GM21360 (cell line): Measurements from ENCODE around the gene SOX18.
"Not testable (repeated sequence)": the region's sequence is repeated elsewhere in the genome, so short reads cannot be mapped to it uniquely, and the experiment has no call there.

Experiments used
- ATAC-seq: cut with Tn5 transposase; IDR thresholded peaks from one replicate; pipeline ENCODE4 v1.9.1; 2021; ENCODE audit warnings: mild to moderate bottlenecking, moderate library complexity; ENCODE audit not compliant: unreplicated experiment

Gene SOX18

DNA sequence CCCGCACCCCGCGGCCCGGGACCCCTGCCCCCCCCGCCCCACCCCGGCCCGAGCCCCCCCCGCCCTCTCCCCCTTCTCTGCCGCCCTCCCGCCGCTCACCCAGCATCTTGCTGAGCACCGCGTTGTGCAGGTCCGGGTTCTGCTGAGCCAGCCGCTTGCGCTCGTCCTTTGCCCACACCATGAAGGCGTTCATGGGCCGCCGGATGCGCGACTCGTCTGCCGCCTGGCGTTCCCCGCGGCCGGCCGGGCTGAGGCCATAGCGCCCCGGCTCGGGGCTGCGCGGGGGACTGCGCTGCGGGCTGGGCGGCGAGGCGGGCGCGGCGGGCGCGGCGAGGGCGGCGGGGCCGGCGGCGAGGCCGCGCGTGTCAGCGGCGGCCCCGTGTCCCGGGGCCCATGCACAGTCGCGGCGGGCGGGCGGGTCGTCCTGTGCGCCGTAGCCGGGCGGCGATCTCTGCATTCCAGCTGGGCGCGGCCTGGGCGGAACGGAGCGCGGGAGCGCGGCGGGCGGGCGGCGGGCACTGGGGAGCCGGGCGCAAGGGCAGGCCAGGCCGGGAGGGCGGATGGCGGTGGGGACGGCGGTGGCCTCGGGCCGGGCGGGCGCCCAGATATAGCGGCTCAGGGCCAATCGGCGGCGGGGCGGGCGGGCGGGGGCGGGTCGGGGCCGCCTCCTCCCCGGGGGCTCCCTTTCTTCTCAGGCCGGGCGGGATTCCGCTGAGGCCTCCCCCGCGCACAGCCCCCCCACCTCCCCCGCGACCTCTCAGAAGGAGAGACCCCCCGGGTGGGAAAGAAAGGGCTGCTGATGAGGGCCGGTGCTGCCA lies at the start of gene SOX18:
TSS of gene SOX18 (minus strand) at position 580 of the 818 bp plus-strand sequence. CDS start at position 457, 123 bp downstream.
- ATAC-seq: no peak

DNA sequence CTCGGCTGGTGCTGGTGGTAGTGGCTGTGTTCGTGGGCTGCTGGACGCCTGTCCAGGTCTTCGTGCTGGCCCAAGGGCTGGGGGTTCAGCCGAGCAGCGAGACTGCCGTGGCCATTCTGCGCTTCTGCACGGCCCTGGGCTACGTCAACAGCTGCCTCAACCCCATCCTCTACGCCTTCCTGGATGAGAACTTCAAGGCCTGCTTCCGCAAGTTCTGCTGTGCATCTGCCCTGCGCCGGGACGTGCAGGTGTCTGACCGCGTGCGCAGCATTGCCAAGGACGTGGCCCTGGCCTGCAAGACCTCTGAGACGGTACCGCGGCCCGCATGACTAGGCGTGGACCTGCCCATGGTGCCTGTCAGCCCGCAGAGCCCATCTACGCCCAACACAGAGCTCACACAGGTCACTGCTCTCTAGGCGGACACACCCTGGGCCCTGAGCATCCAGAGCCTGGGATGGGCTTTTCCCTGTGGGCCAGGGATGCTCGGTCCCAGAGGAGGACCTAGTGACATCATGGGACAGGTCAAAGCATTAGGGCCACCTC lies 49.1 kb upstream of the SOX18 start:
- ATAC-seq: no peak

DNA sequence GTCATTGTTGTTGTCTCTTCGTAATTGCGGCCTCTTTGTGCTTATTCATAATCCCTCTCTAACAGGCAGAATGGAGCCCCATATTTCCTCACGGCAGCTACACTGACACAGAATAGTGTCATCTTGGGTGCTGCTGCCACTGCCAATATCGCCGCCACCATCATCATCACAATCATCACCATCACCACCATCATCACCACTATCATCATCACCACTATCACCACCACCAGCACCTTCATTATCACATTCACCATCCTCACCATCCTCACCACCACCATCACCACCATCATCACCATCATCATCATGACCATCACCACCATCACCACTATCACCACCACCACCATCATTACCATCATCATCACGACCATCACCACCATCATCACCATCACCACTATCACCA lies 47.1 kb upstream of the SOX18 start:
- no peak for ATAC-seq

DNA sequence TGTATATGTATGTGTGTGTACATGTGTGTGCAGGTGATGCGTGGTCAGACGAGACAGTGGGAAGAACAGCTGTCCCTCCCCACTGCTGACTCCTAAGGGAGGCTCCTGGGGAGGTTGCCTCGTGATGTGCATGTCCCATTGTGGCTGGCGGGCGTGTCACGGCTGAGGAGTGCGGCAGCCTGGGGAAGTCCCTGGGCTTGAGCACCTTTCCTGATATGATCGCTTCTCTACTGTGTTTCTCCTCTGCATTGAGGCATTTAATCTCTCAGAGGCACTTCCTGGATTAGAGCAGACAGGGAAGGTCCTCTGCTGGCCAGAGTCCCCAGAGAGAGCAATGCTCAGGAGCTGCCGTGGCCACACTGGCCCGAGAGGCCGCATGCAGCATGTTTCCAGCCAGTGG lies 46.5 kb upstream of the SOX18 start:
- no peak for ATAC-seq

DNA sequence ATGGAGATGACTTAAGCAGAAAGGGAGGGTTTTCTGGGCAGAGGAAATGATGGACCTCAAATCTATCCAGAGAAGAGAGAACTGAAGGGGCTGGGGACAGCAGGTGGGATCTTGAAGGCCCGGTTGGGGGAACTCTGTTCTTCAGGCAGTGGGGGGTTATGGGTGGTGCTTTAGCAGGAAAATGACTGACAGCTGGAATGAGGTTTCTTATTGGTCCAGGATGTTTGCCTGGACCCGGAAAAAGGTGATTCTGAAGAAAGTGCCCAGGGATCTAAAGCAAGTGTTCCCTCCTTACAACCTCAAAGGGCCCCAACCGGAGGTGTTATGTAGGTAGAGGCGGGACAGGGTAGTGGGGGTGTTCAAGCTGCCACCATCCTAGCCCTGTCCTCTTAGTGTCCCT lies 46.0 kb upstream of the SOX18 start:
- no peak for ATAC-seq

DNA sequence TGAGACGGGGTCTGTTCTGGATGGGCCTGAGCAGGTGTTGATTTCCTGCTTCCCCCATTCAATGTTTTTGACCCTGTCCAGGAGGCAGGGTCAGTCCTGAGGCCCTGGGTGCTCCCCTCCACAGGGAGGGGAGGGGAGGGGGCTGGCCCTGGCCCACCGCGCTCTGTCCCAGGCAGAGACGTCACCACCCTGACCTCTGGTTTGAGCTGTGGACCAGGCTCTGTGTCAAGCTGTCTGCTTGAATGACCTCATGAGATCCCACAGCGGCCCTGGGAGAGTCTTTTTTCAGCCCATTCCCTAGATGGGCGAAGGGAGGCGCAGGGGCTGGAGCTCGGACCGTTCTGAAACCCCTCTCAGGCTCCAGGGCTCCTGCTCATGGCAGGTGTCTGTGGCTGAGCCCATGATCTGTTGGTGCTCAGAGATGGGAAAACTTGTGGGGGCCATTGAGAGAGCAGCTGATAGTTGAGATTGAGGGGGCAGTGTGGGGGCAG lies 43.6 kb upstream of the SOX18 start:
- ATAC-seq: no peak

DNA sequence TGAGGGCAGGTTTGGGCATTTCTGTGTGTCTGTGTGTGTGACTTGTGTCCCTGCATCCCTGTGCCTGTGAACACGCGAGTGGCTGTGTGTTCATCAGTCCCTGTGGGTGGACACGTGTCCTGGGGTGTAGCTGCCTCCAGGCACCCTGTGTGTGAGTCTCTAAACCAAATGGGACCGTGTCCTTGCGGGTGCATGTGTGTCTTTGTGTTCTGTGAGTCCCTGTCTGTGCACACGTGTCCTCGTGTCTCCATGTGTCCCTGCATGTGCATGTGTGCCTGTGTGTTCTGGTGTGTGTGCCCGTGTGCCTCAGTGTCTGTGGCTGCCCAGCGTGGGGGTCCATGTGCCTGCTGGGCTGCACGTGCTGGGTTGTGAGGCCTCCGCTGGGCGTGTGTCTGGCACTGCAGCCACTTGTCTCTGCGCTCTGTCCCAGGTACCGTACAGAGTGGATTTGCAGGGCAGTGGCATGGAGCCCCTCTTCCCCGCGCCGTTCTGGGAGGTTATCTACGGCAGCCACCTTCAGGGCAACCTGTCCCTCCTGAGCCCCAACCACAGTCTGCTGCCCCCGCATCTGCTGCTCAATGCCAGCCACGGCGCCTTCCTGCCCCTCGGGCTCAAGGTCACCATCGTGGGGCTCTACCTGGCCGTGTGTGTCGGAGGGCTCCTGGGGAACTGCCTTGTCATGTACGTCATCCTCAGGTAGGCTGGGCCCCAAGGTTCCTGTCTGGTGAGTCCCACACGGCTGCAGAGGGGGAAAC lies 43.0 kb upstream of the SOX18 start:
- ATAC-seq: no peak

DNA sequence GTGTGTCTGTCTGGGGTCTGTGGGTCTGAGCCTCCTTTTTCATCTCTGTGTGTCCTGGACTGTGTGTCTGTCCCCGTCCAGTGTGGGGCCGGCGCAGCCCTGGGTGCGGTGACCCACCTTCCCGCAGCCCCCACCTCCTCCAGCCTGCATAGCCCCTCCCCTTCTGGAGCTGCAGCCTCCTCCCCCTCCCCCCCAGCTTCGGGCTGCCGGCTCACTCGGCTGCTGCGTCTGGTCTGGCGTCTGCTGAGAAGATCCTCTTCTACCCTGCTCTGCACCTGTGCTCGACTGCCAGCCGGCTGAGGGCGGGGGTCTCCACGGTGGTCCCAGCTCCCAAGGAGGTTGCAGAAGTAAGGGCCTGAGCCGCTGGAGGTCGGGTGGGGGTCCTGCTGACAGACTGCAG lies 42.3 kb upstream of the SOX18 start:
- no peak for ATAC-seq

DNA sequence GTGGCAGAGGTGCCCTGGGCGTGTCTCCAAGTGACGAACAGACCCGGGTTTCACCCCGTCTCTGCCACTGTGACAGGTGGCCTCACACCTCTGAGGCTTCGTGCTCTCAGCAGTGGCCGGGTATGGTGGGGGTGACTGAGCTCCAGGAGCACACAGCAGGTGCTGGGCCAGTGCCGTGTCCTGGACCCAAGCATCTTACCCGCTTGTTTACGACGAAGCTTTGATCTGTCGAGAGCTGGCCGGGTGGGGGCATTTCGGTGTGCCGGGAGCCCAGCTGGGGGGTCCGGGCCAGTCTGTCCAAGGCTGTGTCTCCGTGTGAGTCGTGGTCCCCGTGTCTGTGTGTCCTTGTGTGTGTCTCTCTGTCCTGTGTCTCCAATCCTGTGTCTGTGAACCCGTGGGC lies 41.9 kb upstream of the SOX18 start:
- no peak for ATAC-seq

DNA sequence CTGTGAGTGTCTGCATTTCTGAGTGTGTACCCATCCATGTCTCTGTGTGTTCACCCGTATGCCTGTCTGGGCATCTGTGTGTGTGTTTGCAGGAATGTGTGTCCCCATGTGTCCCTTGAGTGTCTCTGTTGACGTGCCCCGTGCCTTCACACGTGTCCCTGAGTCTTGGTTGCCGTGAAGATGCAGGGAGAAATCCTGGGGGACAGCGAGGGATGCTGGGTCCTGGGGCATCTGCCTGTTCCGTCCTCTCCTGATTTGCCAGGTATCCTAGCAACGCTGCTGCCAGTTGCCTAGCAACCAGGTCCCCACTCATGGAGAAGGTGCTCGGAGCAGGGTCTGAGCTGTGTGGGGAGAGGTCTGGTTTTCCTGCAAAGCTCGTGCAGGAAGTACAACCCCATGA lies 40.7 kb upstream of the SOX18 start:
- no peak for ATAC-seq

DNA sequence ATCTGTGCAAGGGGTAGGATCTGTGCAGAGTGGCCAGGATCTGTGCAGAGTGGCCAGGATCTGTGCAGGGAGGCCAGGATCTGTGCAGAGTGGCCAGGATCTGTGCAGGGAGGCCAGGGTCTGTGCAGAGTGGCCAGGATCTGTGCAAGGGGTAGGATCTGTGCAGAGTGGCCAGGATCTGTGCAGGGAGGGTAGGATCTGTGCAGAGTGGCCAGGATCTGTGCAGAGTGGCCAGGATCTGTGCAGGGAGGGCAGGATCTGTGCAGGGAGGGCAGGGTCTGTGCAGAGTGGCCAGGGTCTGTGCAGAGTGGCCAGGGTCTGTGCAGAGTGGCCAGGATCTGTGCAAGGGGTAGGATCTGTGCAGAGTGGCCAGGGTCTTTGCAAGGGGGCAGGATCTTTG lies 39.1 kb upstream of the SOX18 start:
- not testable (repeated sequence) for ATAC-seq

DNA sequence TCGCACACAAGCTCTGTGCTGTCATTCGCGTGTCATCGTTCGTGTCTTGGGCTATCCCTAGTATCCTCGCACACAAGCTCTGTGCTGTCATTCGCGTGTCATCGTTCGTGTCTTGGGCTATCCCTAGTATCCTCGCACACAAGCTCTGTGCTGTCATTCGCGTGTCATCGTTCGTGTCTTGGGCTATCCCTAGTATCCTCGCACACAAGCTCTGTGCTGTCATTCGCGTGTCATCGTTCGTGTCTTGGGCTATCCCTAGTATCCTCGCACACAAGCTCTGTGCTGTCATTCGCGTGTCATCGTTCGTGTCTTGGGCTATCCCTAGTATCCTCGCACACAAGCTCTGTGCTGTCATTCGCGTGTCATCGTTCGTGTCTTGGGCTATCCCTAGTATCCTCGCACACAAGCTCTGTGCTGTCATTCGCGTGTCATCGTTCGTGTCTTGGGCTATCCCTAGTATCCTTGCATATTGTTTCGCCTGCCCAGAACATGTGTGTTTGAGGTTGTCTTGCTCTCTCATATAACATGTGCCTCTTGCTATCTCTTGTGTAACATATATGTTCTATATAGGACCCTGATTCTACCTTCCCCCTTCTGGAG lies 37.9 kb upstream of the SOX18 start:
- not testable (repeated sequence) for ATAC-seq

DNA sequence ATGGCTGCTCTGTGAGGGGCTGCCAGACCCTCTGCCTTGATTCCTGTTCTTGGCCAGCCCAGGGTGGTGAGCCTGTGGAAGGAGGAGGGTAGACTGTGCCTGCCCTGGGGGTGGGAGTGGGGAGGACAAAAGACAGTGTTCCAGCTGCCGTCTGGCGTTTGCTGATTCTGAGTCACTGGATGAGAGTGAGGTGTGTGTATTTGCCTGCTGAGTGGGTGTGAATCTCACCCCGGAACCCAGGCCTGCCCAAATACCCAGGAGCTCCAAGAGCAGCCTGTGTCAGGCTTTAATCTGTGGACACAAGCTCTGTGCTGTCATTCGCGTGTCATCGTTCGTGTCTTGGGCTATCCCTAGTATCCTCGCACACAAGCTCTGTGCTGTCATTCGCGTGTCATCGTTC lies 37.4 kb upstream of the SOX18 start:
- ATAC-seq: no peak

DNA sequence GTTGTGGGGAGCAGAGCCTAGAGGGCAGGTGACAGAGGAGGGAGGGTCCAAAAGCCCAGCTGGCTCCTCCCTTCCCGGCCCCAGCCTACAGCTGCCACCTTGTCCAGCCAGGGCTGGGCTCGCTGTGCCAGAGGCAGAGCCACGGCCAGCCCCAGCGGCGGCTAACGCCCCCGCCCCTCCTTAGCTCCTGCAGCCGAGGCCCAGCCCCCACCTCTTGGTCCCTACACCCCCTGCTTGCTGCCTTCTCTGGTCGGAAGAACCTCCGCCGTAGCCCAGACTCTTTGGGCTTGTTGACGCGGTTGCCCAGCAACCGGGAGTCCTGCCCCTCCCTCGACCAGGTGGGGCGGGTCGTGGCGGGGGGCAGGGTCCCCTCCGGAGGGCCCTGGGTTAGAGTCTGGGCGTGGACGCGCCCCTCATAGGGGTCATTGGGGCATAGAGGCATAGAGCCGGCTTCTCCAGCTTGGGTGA lies 35.3 kb upstream of the SOX18 start:
- ATAC-seq: no peak

DNA sequence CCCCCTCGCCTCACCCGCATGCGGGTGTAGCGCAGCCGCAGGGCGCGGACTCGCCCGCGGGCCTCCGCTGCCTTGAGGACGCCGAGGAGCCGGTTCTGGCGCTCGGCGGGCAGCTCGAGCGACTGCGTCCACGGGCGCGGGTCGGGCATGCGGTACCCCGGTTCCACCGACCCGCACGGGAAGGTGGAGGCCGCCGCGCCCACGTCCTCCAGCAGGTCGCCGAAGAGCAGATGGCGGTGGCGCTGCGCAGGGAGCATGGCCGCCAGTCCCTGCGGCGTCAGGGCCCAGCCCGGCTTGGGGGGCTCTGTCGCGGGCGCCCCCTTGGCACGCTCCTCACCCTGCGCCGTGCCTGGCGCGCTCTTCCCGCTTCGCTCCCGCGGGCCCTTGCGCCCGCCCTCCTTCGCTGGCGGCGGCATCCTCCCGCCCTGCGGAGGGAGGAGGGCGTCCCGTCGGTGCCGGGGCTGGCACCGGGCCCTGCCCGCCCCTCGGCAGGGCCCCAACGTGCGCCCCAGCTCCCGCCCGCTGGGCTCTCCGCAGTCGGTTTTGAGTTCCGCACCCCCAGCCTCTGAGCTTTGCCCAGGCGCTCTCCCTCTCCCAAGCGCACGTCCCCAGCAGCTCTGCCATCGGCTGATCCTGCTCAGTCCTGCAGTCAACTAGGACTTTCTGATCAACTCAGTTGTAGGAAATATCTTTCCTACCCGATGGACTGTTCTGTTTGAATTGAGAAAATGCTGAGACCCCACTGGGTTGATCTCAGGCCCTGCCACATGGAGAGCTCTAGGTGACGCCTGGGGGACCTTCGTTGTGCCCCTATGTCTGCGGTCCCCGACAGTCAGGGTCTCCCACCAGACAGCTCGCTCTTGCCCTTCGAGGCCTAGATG lies 34.6 kb upstream of the SOX18 start, which contains the start of gene LKAAEAR1:
TSS of gene LKAAEAR1 (minus strand) at position 595 of the 881 bp plus-strand sequence. CDS start at position 416, 179 bp downstream.
- ATAC-seq: no peak

DNA sequence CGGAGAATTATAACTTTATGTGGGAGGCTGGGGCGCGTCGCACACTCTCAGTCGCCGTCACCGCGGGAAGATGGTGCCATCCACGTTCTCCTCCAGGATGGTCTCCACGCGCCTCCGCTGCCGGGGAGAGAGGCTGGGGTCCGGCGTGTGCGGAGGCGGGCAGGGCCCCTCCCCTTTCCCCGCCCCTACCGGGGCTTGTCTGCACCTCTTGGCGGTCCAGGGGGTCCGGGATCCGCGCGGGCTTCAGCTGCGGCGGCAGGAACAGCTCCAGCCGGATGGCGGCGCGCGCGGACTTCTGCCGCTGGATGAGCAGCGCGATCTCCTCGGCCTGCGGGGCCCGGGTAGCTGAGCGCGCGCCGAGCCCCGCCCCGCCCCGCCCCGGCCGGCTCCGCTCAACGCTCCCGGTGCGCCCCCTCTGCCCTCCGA lies 34.0 kb upstream of the SOX18 start:
- no peak for ATAC-seq

DNA sequence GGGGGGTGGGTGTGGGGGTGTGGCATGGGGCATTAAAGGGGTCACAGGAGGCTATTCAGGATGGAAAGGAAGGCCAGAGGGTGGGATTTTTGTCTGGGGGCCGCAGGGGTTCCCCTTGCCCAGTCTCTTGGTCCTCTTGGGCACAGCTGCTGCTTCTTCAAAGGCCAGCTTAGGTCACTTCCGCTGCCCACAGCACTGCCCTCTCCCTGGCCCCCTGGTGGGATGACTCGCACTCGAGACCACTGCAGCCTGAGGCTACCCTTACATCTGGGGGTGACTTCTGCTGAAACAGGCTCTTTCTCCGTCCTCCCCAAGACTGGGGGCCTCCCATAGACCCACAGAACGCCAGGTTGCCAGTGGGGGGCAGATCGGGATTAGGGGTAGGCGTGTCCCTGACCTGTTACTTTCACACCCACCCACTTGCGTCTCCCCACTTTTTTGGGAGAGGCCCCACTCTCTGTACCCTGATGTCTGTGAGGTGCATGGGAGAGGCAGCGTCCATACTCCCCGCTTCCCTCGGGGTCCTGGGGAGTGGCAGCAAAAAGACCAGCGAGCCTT lies 33.5 kb upstream of the SOX18 start:
- ATAC-seq: no peak

DNA sequence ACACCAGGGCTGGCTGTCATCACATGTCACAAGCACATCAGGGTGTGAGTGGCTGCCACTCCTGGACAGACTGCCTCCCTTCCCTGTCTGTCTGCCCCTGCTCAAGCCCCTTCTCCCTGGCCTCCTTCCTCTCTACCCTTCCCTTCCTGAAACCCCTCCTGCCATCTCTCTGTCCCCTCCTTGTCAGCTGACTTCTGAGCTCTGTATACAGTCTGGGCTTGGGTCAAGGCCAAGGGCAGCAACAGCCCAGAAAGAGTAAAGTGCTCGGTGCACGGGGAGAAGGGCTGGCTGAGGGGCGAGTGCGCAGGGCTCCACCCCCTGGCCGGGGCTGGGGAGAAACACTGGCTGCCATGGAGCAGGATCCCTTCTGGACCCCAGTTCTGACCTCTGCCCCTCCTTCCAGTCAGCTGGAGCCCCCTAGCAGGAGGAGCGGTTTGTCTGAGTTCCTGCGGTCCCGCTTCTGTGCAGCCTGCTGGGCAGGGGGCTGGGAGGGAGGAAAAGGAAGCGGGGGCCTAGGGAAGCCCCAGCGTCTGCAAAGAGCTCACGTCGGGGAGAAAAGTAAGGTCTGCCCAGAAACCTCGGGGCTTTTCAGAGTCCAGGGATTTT lies 32.8 kb upstream of the SOX18 start:
- no peak for ATAC-seq

DNA sequence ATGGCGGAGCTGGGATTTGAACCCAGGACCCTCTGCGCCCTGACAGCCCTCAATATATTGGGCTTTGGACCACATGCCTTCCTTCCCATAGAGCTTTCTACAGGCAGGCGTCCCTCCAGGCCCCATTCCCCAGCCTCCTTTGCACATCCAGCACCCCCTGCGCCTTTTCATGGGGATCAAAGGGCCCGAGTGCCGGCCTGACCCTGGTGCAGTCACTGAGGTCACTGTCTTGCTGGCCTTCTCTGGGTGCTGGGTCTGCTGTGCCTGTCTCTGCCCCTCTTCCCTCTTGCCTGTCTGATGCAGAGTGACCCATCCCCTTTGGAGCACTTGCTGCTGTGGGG lies 32.2 kb upstream of the SOX18 start:
- ATAC-seq: no peak
